Fibroblast of lung (primary cell): ENCODE measurements around the gene SH3D21. TPM values are rescaled to one million over a fixed set of nuclear protein-coding genes. Genes with fewer than 3 reads are reported as not detected.

Source experiments
- DNase-seq, 2 donors: peaks; one replicate each; pipeline versions ENCODE4 v3.0.0 to v3.0.0-alpha.2; 2010; ENCODE audit warnings: low read depth in 2 of 2
- H2AFZ ChIP-seq: 2 replicates; pipeline ENCODE4 v1.5.1; 2012; ENCODE audit warnings: low read length, control low read depth, inconsistent platforms
- H3K27ac ChIP-seq: 2 replicates; pipeline ENCODE4 v1.5.1; 2011; ENCODE audit warnings: low read length, control low read depth; ENCODE audit not compliant: insufficient read depth
- H3K27me3 ChIP-seq: 2 replicates; pipeline ENCODE4 v1.5.1; 2011; ENCODE audit warnings: mild to moderate bottlenecking, low read length; ENCODE audit not compliant: control insufficient read depth, insufficient read depth
- H3K36me3 ChIP-seq: 2 replicates; pipeline ENCODE4 v1.5.1; 2011; ENCODE audit warnings: low read length; ENCODE audit not compliant: control insufficient read depth, insufficient read depth
- H3K4me1 ChIP-seq: 2 replicates; pipeline ENCODE4 v1.5.1; 2011; ENCODE audit warnings: low read length; ENCODE audit not compliant: control insufficient read depth, insufficient read depth; ENCODE audit errors: extremely low read depth
- H3K4me2 ChIP-seq: 2 replicates; pipeline ENCODE4 v1.5.1; 2011; ENCODE audit warnings: low read length, control low read depth; ENCODE audit not compliant: insufficient read depth; ENCODE audit errors: extremely low read depth
- H3K4me3 ChIP-seq, 4 experiments: fragments of 200-600 bp in 1 of 4; sonication (generic) in 1 of 4; replicated peaks in 1 of 4; 2 replicates each; pipeline ENCODE4 v1.5.1; 2011 to 2016; ENCODE audit warnings: low read length in 4 of 4, low read depth in 3 of 4, mild to moderate bottlenecking in 3 of 4, control low read depth in 2 of 4, inconsistent platforms in 1 of 4, mixed read lengths in 1 of 4; ENCODE audit not compliant: insufficient read depth in 1 of 4; ENCODE audit errors: control extremely low read depth in 1 of 4
- H3K79me2 ChIP-seq: 2 replicates; pipeline ENCODE4 v1.5.1; 2012; ENCODE audit warnings: mild to moderate bottlenecking, low read length, inconsistent platforms; ENCODE audit not compliant: control insufficient read depth, insufficient read depth
- H3K9ac ChIP-seq: 2 replicates; pipeline ENCODE4 v1.5.1; 2011; ENCODE audit warnings: mild to moderate bottlenecking, low read length, control low read depth; ENCODE audit not compliant: insufficient read depth
- H3K9me3 ChIP-seq: 2 replicates; pipeline ENCODE4 v1.5.1; 2012; ENCODE audit warnings: low read depth, low read length; ENCODE audit not compliant: control insufficient read depth, insufficient read depth
- H4K20me1 ChIP-seq: 2 replicates; pipeline ENCODE4 v1.5.1; 2011; ENCODE audit warnings: low read length; ENCODE audit not compliant: control insufficient read depth, insufficient read depth; ENCODE audit errors: extremely low read depth
- EZH2 ChIP-seq: IDR thresholded peaks from 2 replicates; pipeline ENCODE4 v1.5.1; 2012; ENCODE audit warnings: low read length, control low read depth, mild to moderate bottlenecking; ENCODE audit errors: missing control alignments
- polyA plus RNA-seq, 2 donors: library from polyadenylated mRNA; depleted of rRNA in 1 of 2; stranded (reverse) in 1 of 2; unstranded in 1 of 2; fragments of >200 nt; gene quantifications; 2 replicates each; pipeline ENCODE4 v1.2.1, GENCODE V29; 2011 to 2012; ENCODE audit warnings: missing spikeins in 1 of 2
- total RNA-seq: library from RNA; depleted of rRNA; stranded (reverse); fragments of >200 nt; gene quantifications from 2 replicates; pipeline ENCODE4 v1.2.1, GENCODE V29; 2014
- TF ChIP-seq, protein P1 (sequence below), 2 donors: IDR thresholded peaks in 1 of 2; conservative IDR thresholded peaks in 1 of 2; 1 replicate in 1 of 2; 2 replicates in 1 of 2; pipeline ENCODE4 v1.5.1; 2011 to 2012; ENCODE audit warnings: low read length in 2 of 2, control low read depth in 1 of 2, inconsistent platforms in 1 of 2, low read depth in 1 of 2, mild to moderate bottlenecking in 1 of 2

The SH3D21 gene
- total and polyA plus RNA-seq, 2 donors (not counting 1 experiment from before 2014, with no cell fraction given) = 1.9 to 3.3 TPM

DNA sequence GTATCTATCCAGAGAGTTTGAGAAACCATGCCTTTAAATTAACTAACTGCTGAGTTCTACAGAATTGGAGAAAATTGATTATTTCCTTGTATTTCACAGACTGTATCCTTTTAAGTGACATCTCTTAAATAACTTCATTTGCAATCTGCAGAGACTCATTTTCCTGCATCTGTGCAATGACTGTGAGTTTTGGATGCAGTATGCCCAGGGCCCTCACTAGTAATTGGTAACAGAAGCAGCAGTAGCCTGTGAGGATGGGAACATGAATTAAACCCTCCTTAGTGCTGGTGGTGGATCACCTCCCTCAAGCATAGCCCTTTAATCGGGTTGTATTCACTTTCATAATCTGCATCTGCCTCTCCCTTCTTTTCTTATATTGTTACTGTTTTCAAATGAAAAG, 21.7 kb upstream of the SH3D21 start:
- Histone ChIP-seq H3K4me2 (no peak overlapping the region), H3K4me1 (no peaks in the 10 kb centered on the region), H3K4me3 (no peak overlapping the region), H3K27me3 (no peaks in the 10 kb centered on the region), H3K9ac (no peak overlapping the region), H3K9me3 (no peaks in the 10 kb centered on the region), H4K20me1 (peaks cover 2% of the 10 kb centered on the region), H3K36me3 (peaks cover 18% of the 10 kb centered on the region), H3K27ac (no peak overlapping the region), H2AFZ (no peak overlapping the region), H3K79me2 (peaks cover 43% of the 10 kb centered on the region)
- TF ChIP-seq, protein P1, sequence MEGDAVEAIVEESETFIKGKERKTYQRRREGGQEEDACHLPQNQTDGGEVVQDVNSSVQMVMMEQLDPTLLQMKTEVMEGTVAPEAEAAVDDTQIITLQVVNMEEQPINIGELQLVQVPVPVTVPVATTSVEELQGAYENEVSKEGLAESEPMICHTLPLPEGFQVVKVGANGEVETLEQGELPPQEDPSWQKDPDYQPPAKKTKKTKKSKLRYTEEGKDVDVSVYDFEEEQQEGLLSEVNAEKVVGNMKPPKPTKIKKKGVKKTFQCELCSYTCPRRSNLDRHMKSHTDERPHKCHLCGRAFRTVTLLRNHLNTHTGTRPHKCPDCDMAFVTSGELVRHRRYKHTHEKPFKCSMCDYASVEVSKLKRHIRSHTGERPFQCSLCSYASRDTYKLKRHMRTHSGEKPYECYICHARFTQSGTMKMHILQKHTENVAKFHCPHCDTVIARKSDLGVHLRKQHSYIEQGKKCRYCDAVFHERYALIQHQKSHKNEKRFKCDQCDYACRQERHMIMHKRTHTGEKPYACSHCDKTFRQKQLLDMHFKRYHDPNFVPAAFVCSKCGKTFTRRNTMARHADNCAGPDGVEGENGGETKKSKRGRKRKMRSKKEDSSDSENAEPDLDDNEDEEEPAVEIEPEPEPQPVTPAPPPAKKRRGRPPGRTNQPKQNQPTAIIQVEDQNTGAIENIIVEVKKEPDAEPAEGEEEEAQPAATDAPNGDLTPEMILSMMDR (conservative IDR thresholded peaks at IDR 0.05 in 1 of 2, IDR thresholded peaks at IDR 0.05 in 1 of 2; ENCODE audit: low read depth in 1 of 2, low read length in 2 of 2) = no peak
- TF ChIP-seq EZH2 = no peak
- DNase-seq = no peak

DNA sequence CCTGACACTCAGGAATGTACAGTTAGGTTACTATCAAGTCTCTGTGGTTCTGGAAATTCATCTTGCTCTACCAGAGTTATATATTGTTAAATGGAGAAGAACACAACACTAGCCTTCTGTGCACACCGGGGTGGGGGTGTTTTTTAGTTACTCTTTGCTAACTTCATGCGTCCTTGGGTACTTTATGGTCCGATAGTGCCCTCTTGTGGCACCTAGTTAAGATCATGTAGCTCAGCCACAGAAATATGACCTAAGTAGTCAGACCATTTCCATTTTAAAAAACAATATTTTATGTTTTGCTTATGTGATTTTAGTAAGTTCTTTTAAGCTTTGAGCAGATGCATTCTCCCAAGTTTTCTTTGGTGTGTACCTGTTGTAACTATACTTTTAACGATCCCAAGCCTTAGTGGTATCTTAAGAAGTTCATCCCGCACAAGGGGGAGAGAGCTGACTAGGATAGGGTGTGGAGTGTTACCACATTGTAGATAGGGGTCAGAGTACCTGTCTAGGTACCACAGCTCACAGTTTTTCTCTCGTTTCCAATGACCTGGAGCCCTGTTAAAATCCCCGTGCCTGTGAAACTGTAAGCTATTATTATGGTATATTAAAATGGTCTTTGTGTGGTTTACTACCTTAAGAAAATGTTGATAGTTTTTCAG, 20.6 kb upstream of the SH3D21 start:
- H3K27me3 ChIP-seq = no peaks in the 10 kb centered on the region
- no peaks in the 10 kb centered on the region for H4K20me1 ChIP-seq
- no peaks in the 10 kb centered on the region for H3K9me3 ChIP-seq
- H3K4me1 ChIP-seq = peaks cover 3% of the 10 kb centered on the region
- peak; percentile 84 to 94 for DNase-seq
- H2AFZ ChIP-seq = no peak overlapping the region
- TF ChIP-seq EZH2 = no peak
- TF ChIP-seq, protein P1 (conservative IDR thresholded peaks at IDR 0.05 in 1 of 2, IDR thresholded peaks at IDR 0.05 in 1 of 2; ENCODE audit: low read depth in 1 of 2, low read length in 2 of 2) = peak; percentile 68 to 73
- H3K79me2 ChIP-seq = peaks cover 38% of the 10 kb centered on the region
- no peak overlapping the region for H3K4me2 ChIP-seq
- H3K9ac ChIP-seq = no peak overlapping the region
- H3K27ac ChIP-seq = no peak overlapping the region
- H3K4me3 ChIP-seq = no peak overlapping the region
- H3K36me3 ChIP-seq = peaks cover 24% of the 10 kb centered on the region

DNA sequence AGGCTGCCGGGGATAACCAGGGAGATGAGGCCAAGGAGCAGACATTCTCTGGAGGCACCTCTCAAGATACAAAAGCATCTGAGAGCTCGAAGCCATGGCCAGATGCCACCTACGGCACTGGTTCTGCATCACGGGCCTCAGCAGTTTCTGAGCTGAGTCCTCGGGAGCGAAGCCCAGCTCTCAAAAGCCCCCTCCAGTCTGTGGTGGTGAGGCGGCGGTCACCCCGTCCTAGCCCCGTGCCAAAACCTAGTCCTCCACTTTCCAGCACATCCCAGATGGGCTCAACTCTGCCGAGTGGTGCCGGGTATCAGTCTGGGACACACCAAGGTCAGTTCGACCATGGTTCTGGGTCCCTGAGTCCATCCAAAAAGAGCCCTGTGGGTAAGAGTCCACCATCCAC, 19.4 kb upstream of the SH3D21 start:
- no peak overlapping the region for H3K4me3 ChIP-seq
- no peak overlapping the region for H3K4me2 ChIP-seq
- peaks cover 33% of the 10 kb centered on the region for H3K79me2 ChIP-seq
- H2AFZ ChIP-seq = no peak overlapping the region
- TF ChIP-seq EZH2 = no peak
- TF ChIP-seq, protein P1 (conservative IDR thresholded peaks at IDR 0.05 in 1 of 2, IDR thresholded peaks at IDR 0.05 in 1 of 2; ENCODE audit: low read depth in 1 of 2, low read length in 2 of 2) = no peak
- H3K9me3 ChIP-seq = no peaks in the 10 kb centered on the region
- peaks cover 6% of the 10 kb centered on the region for H3K4me1 ChIP-seq
- no peak for DNase-seq
- H3K27ac ChIP-seq = no peak overlapping the region
- no peaks in the 10 kb centered on the region for H4K20me1 ChIP-seq
- peaks cover 29% of the 10 kb centered on the region for H3K36me3 ChIP-seq
- H3K9ac ChIP-seq = no peak overlapping the region
- no peaks in the 10 kb centered on the region for H3K27me3 ChIP-seq
